HepG2 (cell line): ENCODE measurements around the gene CALR. TPM values are rescaled to one million over a fixed set of nuclear protein-coding genes. Genes with fewer than 3 reads are reported as not detected.

ENCODE experiments used
- CREM ChIP-seq, 2 experiments: sonication (generic) in 1 of 2; formaldehyde crosslinking in 1 of 2; IDR thresholded peaks; 2 replicates each; pipeline versions ENCODE4 v1.4.0 to v1.6.1; 2016 to 2020; ENCODE audit warnings: antibody characterized with exemption in 1 of 2, mild to moderate bottlenecking in 1 of 2, missing genetic modification reagents in 1 of 2
- ELF3 ChIP-seq: IDR thresholded peaks from 2 replicates; pipeline ENCODE4 v1.6.1; 2016; ENCODE audit warnings: missing genetic modification reagents, missing compliant biosample characterization
- FOXK1 ChIP-seq: sonication (generic); formaldehyde crosslinking; IDR thresholded peaks from 2 replicates; pipeline ENCODE4 v1.4.0; 2020; ENCODE audit warnings: low read depth, missing genetic modification reagents, borderline replicate concordance
- GABPA ChIP-seq, 2 experiments: IDR thresholded peaks; 2 replicates each; pipeline ENCODE4 v1.6.1; 2011 to 2016; ENCODE audit warnings: low read depth in 2 of 2, low read length in 1 of 2, missing biosample characterization in 1 of 2, missing genetic modification characterization in 1 of 2
- KDM6A ChIP-seq: IDR thresholded peaks from 2 replicates; pipeline ENCODE4 v1.6.1; 2016; ENCODE audit warnings: low read depth
- MED1 ChIP-seq: sonication (generic); formaldehyde crosslinking; IDR thresholded peaks from 2 replicates; pipeline ENCODE4 v1.4.0; 2020; ENCODE audit warnings: missing genetic modification reagents
- MED13 ChIP-seq: sonication (generic); formaldehyde crosslinking; IDR thresholded peaks from 2 replicates; pipeline ENCODE4 v1.5.0; 2020; ENCODE audit warnings: missing genetic modification reagents
- NONO ChIP-seq, 2 experiments: fragments of 450-650 bp in 1 of 2; sonication (generic) in 1 of 2; formaldehyde crosslinking in 1 of 2; IDR thresholded peaks in 1 of 2; conservative IDR thresholded peaks in 1 of 2; 2 replicates each; pipeline versions ENCODE4 v1.6.1 to v1.8.0; 2017 to 2022; ENCODE audit warnings: mild to moderate bottlenecking in 1 of 2, missing genetic modification reagents in 1 of 2, moderate library complexity in 1 of 2
- PHF21A ChIP-seq: sonication (generic); formaldehyde crosslinking; IDR thresholded peaks from 2 replicates; pipeline ENCODE4 v1.5.0; 2020; ENCODE audit warnings: mild to moderate bottlenecking, missing genetic modification reagents
- POLR2A ChIP-seq, 2 experiments: IDR thresholded peaks; 2 replicates each; pipeline ENCODE4 v1.6.1; 2011; ENCODE audit warnings: low read depth in 2 of 2, low read length in 2 of 2, mild to moderate bottlenecking in 1 of 2, moderate library complexity in 1 of 2; ENCODE audit not compliant: insufficient read depth in 1 of 2
- PRMT3 ChIP-seq: sonication (generic); formaldehyde crosslinking; IDR thresholded peaks from 2 replicates; pipeline ENCODE4 v1.8.1; 2022; ENCODE audit warnings: low read depth, mild to moderate bottlenecking, moderate library complexity, missing genetic modification reagents, borderline replicate concordance
- RARA ChIP-seq: IDR thresholded peaks from 2 replicates; pipeline ENCODE4 v1.6.1; 2016; ENCODE audit warnings: missing genetic modification reagents, missing compliant biosample characterization
- ZBTB44 ChIP-seq: sonication (generic); formaldehyde crosslinking; IDR thresholded peaks from 2 replicates; pipeline ENCODE4 v1.4.0; 2020; ENCODE audit warnings: missing genetic modification reagents
- ZNF335 ChIP-seq: sonication (generic); formaldehyde crosslinking; IDR thresholded peaks from 2 replicates; pipeline ENCODE4 v1.4.0; 2020; ENCODE audit warnings: missing genetic modification reagents
- ZNF343 ChIP-seq: sonication (generic); formaldehyde crosslinking; IDR thresholded peaks from 2 replicates; pipeline ENCODE4 v1.4.0; 2020; ENCODE audit warnings: mild to moderate bottlenecking, missing genetic modification reagents
- ZNF383 ChIP-seq: sonication (generic); formaldehyde crosslinking; IDR thresholded peaks from 2 replicates; pipeline ENCODE4 v1.4.0; 2020; ENCODE audit warnings: missing genetic modification reagents, mild to moderate bottlenecking, borderline replicate concordance
- ZNF550 ChIP-seq: sonication (generic); formaldehyde crosslinking; IDR thresholded peaks from 2 replicates; pipeline ENCODE4 v1.4.0; 2020; ENCODE audit warnings: mild to moderate bottlenecking, missing genetic modification reagents, borderline replicate concordance
- ZNF749 ChIP-seq: sonication (generic); formaldehyde crosslinking; IDR thresholded peaks from 2 replicates; pipeline ENCODE4 v1.8.0; 2022; ENCODE audit warnings: mild to moderate bottlenecking, missing genetic modification reagents, moderate library complexity, borderline replicate concordance
- ZNF784 ChIP-seq: sonication (generic); formaldehyde crosslinking; IDR thresholded peaks from 2 replicates; pipeline ENCODE4 v1.5.1; 2020; ENCODE audit warnings: missing genetic modification reagents, mild to moderate bottlenecking, borderline replicate concordance
- polyA plus RNA-seq, 8 experiments: library from polyadenylated mRNA; depleted of rRNA in 3 of 8; stranded (reverse) in 7 of 8; unstranded in 1 of 8; fragments of >200 nt; fragmentation: Illumina TruSeq in 4 of 8; extraction: Trizol in 4 of 8; gene quantifications; 2 replicates each; pipeline versions ENCODE4 v1.2.1 to v1.2.3, GENCODE V29; 2011 to 2016; ENCODE audit warnings: low read depth in 4 of 8, missing spikeins in 1 of 8, mixed read lengths in 1 of 8; ENCODE audit not compliant: insufficient read depth in 1 of 8
- total RNA-seq, 5 experiments: library from RNA; depleted of rRNA; stranded (reverse); fragments of >200 nt; fragmentation: Illumina TruSeq; extraction: Trizol; gene quantifications; 2 replicates each; pipeline ENCODE4 v1.2.3, GENCODE V29; 2016; ENCODE audit warnings: low read depth in 1 of 5
- TF ChIP-seq, protein P1 (sequence below): sonication (generic); formaldehyde crosslinking; IDR thresholded peaks from 2 replicates; pipeline ENCODE4 v1.5.0; 2020; ENCODE audit warnings: mild to moderate bottlenecking, low read depth, missing genetic modification reagents, borderline replicate concordance
- TF ChIP-seq, protein P2 (sequence below): sonication (generic); formaldehyde crosslinking; IDR thresholded peaks from 2 replicates; pipeline ENCODE4 v1.9.0; 2022; ENCODE audit warnings: missing genetic modification reagents, mild to moderate bottlenecking, borderline replicate concordance
- TF ChIP-seq, protein P3 (sequence below): fragments of 450-650 bp; IDR thresholded peaks from 2 replicates; pipeline ENCODE4 v1.6.1; 2017

CALR gene
- total and polyA plus RNA-seq, 2 of the 13 experiments (the other 11 are each of a cell fraction or from before 2014, with no cell fraction given) = 898 to 934 TPM

DNA sequence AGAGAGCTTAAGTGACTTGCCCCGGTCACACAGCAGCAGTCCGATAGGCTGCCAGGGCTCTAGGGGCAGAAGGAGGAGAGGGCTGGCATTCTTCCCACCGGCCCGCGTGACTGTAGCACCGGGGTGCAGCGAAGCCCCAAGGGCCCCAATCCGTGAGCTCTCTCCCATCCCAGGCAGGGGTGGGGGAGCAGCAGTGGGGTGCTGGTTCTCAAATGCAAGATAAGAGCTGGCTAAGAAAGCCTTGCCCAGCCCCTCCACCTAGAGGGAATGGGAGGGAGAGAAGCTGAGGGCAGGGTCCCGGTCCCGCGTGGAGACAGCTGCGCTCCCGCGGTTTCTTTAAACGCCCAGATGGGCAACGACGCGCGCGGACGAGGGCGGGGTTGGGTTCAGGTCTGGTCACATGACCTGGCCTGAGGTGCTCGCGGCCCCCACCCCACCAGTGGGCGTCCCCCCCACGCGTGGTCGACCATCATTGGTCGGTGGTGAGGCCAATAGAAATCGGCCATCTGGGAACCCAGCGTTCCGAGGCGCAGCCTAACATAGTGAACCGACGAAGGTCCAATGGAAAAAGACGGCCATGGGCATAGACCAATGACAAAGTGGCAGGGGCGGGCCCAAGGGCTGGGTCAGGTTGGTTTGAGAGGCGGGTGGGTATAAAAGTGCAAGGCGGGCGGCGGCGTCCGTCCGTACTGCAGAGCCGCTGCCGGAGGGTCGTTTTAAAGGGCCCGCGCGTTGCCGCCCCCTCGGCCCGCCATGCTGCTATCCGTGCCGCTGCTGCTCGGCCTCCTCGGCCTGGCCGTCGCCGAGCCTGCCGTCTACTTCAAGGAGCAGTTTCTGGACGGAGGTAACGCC, at the start of gene CALR (continued):
- peak; percentile 12; the same call in 1 of the 2 replicates for TF ChIP-seq ELF3 (CRISPR knock-in tag)
- no peak for TF ChIP-seq KDM6A (CRISPR knock-in tag)
- peak; percentile 90 for TF ChIP-seq ZNF335 (CRISPR knock-in tag)
- no peak for TF ChIP-seq ZNF550
- TF ChIP-seq MED13 (CRISPR knock-in tag) = 0 out of 2 replicates have a peak, but pooled peaks have one; percentile 59
- TF ChIP-seq CREM (IDR thresholded peaks at IDR 0.05) = peak; percentile 82
- no peak for TF ChIP-seq CREM (CRISPR knock-in tag; IDR thresholded peaks at IDR 0.05)
- no peak for TF ChIP-seq NONO (IDR thresholded peaks at IDR 0.05)
- peak; percentile 58 for TF ChIP-seq NONO (CRISPR knock-in tag; conservative IDR thresholded peaks at IDR 0.05)
- TF ChIP-seq MED1 (CRISPR knock-in tag) = peak; percentile 13; the same call in 1 of the 2 replicates
- peak; percentile 87; the same call in 1 of the 2 replicates for TF ChIP-seq ZNF343 (CRISPR knock-in tag)
- no peak for TF ChIP-seq PRMT3 (CRISPR knock-in tag)
- TF ChIP-seq ZNF784 (CRISPR knock-in tag) = peak; percentile 81
- no peak for TF ChIP-seq ZNF383 (CRISPR knock-in tag)
- TF ChIP-seq, protein P1, sequence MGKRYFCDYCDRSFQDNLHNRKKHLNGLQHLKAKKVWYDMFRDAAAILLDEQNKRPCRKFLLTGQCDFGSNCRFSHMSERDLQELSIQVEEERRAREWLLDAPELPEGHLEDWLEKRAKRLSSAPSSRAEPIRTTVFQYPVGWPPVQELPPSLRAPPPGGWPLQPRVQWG (CRISPR knock-in tag) = no peak
- TF ChIP-seq ZNF749 (CRISPR knock-in tag) = no peak
- peak; percentile 98 to 99 for TF ChIP-seq POLR2A (IDR thresholded peaks at IDR 0.05; ENCODE audit: insufficient read depth in 1 of 2, low read depth in 2 of 2, low read length in 2 of 2)
- no peak for TF ChIP-seq GABPA (IDR thresholded peaks at IDR 0.05; ENCODE audit: low read depth, low read length)
- TF ChIP-seq GABPA (CRISPR knock-in tag; IDR thresholded peaks at IDR 0.05; ENCODE audit: low read depth) = peak; percentile 69
- TF ChIP-seq, protein P2, sequence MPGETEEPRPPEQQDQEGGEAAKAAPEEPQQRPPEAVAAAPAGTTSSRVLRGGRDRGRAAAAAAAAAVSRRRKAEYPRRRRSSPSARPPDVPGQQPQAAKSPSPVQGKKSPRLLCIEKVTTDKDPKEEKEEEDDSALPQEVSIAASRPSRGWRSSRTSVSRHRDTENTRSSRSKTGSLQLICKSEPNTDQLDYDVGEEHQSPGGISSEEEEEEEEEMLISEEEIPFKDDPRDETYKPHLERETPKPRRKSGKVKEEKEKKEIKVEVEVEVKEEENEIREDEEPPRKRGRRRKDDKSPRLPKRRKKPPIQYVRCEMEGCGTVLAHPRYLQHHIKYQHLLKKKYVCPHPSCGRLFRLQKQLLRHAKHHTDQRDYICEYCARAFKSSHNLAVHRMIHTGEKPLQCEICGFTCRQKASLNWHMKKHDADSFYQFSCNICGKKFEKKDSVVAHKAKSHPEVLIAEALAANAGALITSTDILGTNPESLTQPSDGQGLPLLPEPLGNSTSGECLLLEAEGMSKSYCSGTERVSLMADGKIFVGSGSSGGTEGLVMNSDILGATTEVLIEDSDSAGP (CRISPR knock-in tag) = peak; percentile 99
- TF ChIP-seq, protein P3, sequence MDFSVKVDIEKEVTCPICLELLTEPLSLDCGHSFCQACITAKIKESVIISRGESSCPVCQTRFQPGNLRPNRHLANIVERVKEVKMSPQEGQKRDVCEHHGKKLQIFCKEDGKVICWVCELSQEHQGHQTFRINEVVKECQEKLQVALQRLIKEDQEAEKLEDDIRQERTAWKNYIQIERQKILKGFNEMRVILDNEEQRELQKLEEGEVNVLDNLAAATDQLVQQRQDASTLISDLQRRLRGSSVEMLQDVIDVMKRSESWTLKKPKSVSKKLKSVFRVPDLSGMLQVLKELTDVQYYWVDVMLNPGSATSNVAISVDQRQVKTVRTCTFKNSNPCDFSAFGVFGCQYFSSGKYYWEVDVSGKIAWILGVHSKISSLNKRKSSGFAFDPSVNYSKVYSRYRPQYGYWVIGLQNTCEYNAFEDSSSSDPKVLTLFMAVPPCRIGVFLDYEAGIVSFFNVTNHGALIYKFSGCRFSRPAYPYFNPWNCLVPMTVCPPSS = no peak
- peak; percentile 41; the same call in 1 of the 2 replicates for TF ChIP-seq PHF21A
- TF ChIP-seq ZBTB44 (CRISPR knock-in tag) = no peak
- 0 out of 2 replicates have a peak, but pooled peaks have one; percentile 5 for TF ChIP-seq RARA (CRISPR knock-in tag)
- peak; percentile 59; the same call in 1 of the 2 replicates for TF ChIP-seq FOXK1 (CRISPR knock-in tag)
